Loucy (cell line): Measurements from ENCODE around the gene EIF4E2.

ENCODE experiments used
- CTCF ChIP-seq: fragments of 200-600 bp; sonication (generic); conservative IDR thresholded peaks from 2 replicates; pipeline ENCODE4 v1.5.1; 2014; ENCODE audit warnings: mild to moderate bottlenecking, antibody characterized with exemption, low read length
- EZH2phosphoT487 ChIP-seq: fragments of 200-600 bp; IDR thresholded peaks from 2 replicates; pipeline ENCODE4 v1.6.1; 2018; ENCODE audit warnings: antibody characterized with exemption, mild to moderate bottlenecking, moderate library complexity, borderline replicate concordance

- TF ChIP-seq CTCF: peak; percentile 95
- no peak for TF ChIP-seq EZH2phosphoT487
Observed at GRCh38 chr2:232611559-232612218, 61.2 kb downstream of the EIF4E2 start.
